ENCODE results near the gene NKX2-3. TPM values are rescaled to one million over a fixed set of nuclear protein-coding genes. Genes with fewer than 3 reads are reported as not detected.

Gene NKX2-3
- polyA plus RNA-seq, 3 donors, result not detected

GRCh38 chr10:99573790-99574189 is 41.0 kb downstream of the NKX2-3 start:
- H2AFZ ChIP-seq (ENCODE audit: insufficient read depth, low read depth, low read length, poor library complexity, severe bottlenecking), result no peak overlapping the region
- intact Hi-C loops (cut with micrococcal nuclease), result no loop called here
- H3K9me3 ChIP-seq (replicated peaks in 1 of 2; ENCODE audit: control insufficient read depth in 1 of 2, insufficient read depth in 1 of 2, low read length in 2 of 2), result no peaks in the 10 kb centered on the region
- H3K4me3 ChIP-seq (replicated peaks in 1 of 3; ENCODE audit: low read depth in 2 of 3, low read length in 3 of 3), result no peak overlapping the region
- no peak overlapping the region for H3K9ac ChIP-seq (ENCODE audit: insufficient read depth, low read length, poor library complexity, severe bottlenecking)
- TF ChIP-seq CTCF (IDR thresholded peaks at IDR 0.05), result no peak
- no peak overlapping the region for H3K4me2 ChIP-seq (replicated peaks; ENCODE audit: extremely low read depth, low read length, poor library complexity, severe bottlenecking)
- DNase-seq, result no peak
- no peaks in the 10 kb centered on the region for H3K4me1 ChIP-seq (ENCODE audit: control insufficient read depth in 1 of 2, insufficient read depth in 2 of 2, low read length in 2 of 2)
- WGBS (ENCODE audit: insufficient coverage), result 79% methylated on average over 4 of the region's 5 CpGs
- no peaks in the 10 kb centered on the region for H3K27me3 ChIP-seq (ENCODE audit: control insufficient read depth in 2 of 2, insufficient read depth in 2 of 2, low read length in 2 of 2)
- no peaks in the 10 kb centered on the region for H3K36me3 Mint-ChIP-seq
- H3K27ac ChIP-seq (ENCODE audit: low read depth in 1 of 2, low read length in 2 of 2), result no peak overlapping the region
- no peak overlapping the region for H3K4me3 Mint-ChIP-seq
- H3K27ac Mint-ChIP-seq, result no peak overlapping the region
- no peaks in the 10 kb centered on the region for H3K79me2 ChIP-seq (ENCODE audit: insufficient read depth, low read length)
- H3K4me1 Mint-ChIP-seq, result no peaks in the 10 kb centered on the region
- no peaks in the 10 kb centered on the region for H4K20me1 ChIP-seq (ENCODE audit: insufficient read depth, low read length)
- no peaks in the 10 kb centered on the region for H3K36me3 ChIP-seq (replicated peaks in 1 of 2; ENCODE audit: control insufficient read depth in 1 of 2, insufficient read depth in 2 of 2, low read length in 2 of 2)
- H3K27me3 Mint-ChIP-seq (ENCODE audit: low read depth in 3 of 3), result peaks cover 3 to 11% (median 4%) of the 10 kb centered on the region in 3 donors
- no peaks in the 10 kb centered on the region for H3K9me3 Mint-ChIP-seq

GRCh38 chr10:99579971-99580370 is 47.2 kb downstream of the NKX2-3 start:
- no peaks in the 10 kb centered on the region for H3K79me2 ChIP-seq (ENCODE audit: insufficient read depth, low read length)
- WGBS (ENCODE audit: insufficient coverage), result 100% methylated on average over 1 of the region's 1 CpG
- no peak overlapping the region for H3K4me2 ChIP-seq (replicated peaks; ENCODE audit: extremely low read depth, low read length, poor library complexity, severe bottlenecking)
- no peak overlapping the region for H3K27ac Mint-ChIP-seq
- no peaks in the 10 kb centered on the region for H4K20me1 ChIP-seq (ENCODE audit: insufficient read depth, low read length)
- H3K4me1 Mint-ChIP-seq, result no peaks in the 10 kb centered on the region
- DNase-seq, result no peak
- H3K9me3 Mint-ChIP-seq, result no peaks in the 10 kb centered on the region
- no peaks in the 10 kb centered on the region for H3K27me3 ChIP-seq (ENCODE audit: control insufficient read depth in 2 of 2, insufficient read depth in 2 of 2, low read length in 2 of 2)
- peaks cover 1 to 7% (median 3%) of the 10 kb centered on the region in 3 donors for H3K27me3 Mint-ChIP-seq (ENCODE audit: low read depth in 3 of 3)
- no peak overlapping the region for H3K4me3 Mint-ChIP-seq
- H3K4me3 ChIP-seq (replicated peaks in 1 of 3; ENCODE audit: low read depth in 2 of 3, low read length in 3 of 3), result no peak overlapping the region
- H3K27ac ChIP-seq (ENCODE audit: low read depth in 1 of 2, low read length in 2 of 2), result no peak overlapping the region
- no peak overlapping the region for H2AFZ ChIP-seq (ENCODE audit: insufficient read depth, low read depth, low read length, poor library complexity, severe bottlenecking)
- H3K36me3 ChIP-seq (replicated peaks in 1 of 2; ENCODE audit: control insufficient read depth in 1 of 2, insufficient read depth in 2 of 2, low read length in 2 of 2), result no peaks in the 10 kb centered on the region
- no peaks in the 10 kb centered on the region for H3K9me3 ChIP-seq (replicated peaks in 1 of 2; ENCODE audit: control insufficient read depth in 1 of 2, insufficient read depth in 1 of 2, low read length in 2 of 2)
- H3K9ac ChIP-seq (ENCODE audit: insufficient read depth, low read length, poor library complexity, severe bottlenecking), result no peak overlapping the region
- no peak for TF ChIP-seq CTCF (IDR thresholded peaks at IDR 0.05)
- intact Hi-C loops (cut with micrococcal nuclease), result no loop called here
- no peaks in the 10 kb centered on the region for H3K4me1 ChIP-seq (ENCODE audit: control insufficient read depth in 1 of 2, insufficient read depth in 2 of 2, low read length in 2 of 2)
- H3K36me3 Mint-ChIP-seq, result no peaks in the 10 kb centered on the region
